AG04450 (cell line): ENCODE measurements around the gene ENTPD6. TPM values are rescaled to one million over a fixed set of nuclear protein-coding genes. Genes with fewer than 3 reads are reported as not detected.

Experiments used
- CTCF ChIA-PET: fragments of 300-600, 350-600 bp; formaldehyde crosslinking; extraction: SDS; loops from one replicate; lab custom pipeline; 2022; ENCODE audit warnings: antibody characterized with exemption, inconsistent platforms; lab: Charles Lee
- POLR2A ChIA-PET: fragments of 350-600 bp; formaldehyde crosslinking; extraction: SDS; loops from one replicate; lab custom pipeline; 2021; ENCODE audit warnings: antibody characterized with exemption, inconsistent platforms; lab: Yijun Ruan, JAX
- DNase-seq: peaks from one replicate; pipeline ENCODE4 v3.0.0-alpha.2; 2011; ENCODE audit warnings: low read depth, low spot score
- H3K27ac ChIP-seq: one replicate; pipeline ENCODE4 v1.5.1; 2012; ENCODE audit warnings: low read depth, low read length, control low read depth
- H3K27me3 ChIP-seq: one replicate; pipeline ENCODE4 v1.6.0; 2012; ENCODE audit warnings: low read length; ENCODE audit not compliant: control insufficient read depth, insufficient read depth
- H3K4me3 ChIP-seq: 2 replicates; pipeline ENCODE4 v1.5.1; 2011; ENCODE audit warnings: mild to moderate bottlenecking, low read depth, low read length, control low read depth
- H3K9me3 ChIP-seq: 2 replicates; pipeline ENCODE4 v1.5.1; 2012; ENCODE audit warnings: low read length; ENCODE audit not compliant: control insufficient read depth, insufficient read depth
- CTCF ChIP-seq: IDR thresholded peaks from 2 replicates; pipeline ENCODE4 v1.5.1; 2011; ENCODE audit warnings: low read depth, low read length, control low read depth, inconsistent platforms
- polyA plus RNA-seq: library from polyadenylated mRNA; depleted of rRNA; stranded (reverse); fragments of >200 nt; gene quantifications from 2 replicates; pipeline ENCODE4 v1.2.3, GENCODE V29; 2011

ENTPD6 gene
- polyA plus RNA-seq, 1 experiment: 39.9 TPM

DNA sequence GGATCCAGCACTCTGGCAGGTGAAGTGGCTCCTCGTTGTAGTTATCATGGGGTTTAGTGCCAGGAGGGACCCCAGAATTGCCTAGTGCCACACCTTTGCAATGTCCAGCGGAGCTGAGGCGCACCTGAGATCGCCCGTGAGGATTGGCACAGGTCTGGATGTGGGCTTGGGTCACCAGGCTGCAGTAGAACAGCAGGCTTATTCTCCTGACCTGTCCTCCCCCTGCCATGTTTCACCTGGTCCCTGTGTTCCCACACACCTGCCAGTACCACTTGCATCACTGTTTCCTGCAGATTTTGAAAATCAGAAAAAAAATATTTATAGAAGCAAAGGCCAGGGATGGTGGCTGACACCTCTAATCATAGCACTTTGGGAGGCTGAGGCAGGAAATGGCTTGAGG, 16.7 kb downstream of the ENTPD6 start:
- no peak overlapping the region for H3K4me3 ChIP-seq
- DNase-seq: no peak
- H3K9me3 ChIP-seq: no peaks in the 10 kb centered on the region
- POLR2A ChIA-PET: no interaction called here
- H3K27ac ChIP-seq: no peak overlapping the region
- no peak for TF ChIP-seq CTCF
- CTCF ChIA-PET: no interaction called here
- no peaks in the 10 kb centered on the region for H3K27me3 ChIP-seq

- POLR2A ChIA-PET: no interaction called here
- no peaks in the 10 kb centered on the region for H3K9me3 ChIP-seq
- no peak overlapping the region for H3K4me3 ChIP-seq
- TF ChIP-seq CTCF: no peak
- CTCF ChIA-PET: no interaction called here
- no peaks in the 10 kb centered on the region for H3K27me3 ChIP-seq
- no peak for DNase-seq
- H3K27ac ChIP-seq: no peak overlapping the region
Observed at GRCh38 chr20:25213566-25214425, 18.3 kb downstream of the ENTPD6 start.

- ChIA-PET POLR2A (no interaction called here), CTCF (no interaction called here)
- H3K27ac ChIP-seq: no peak overlapping the region
- H3K4me3 ChIP-seq: no peak overlapping the region
- no peaks in the 10 kb centered on the region for H3K9me3 ChIP-seq
- no peak for DNase-seq
- H3K27me3 ChIP-seq: no peaks in the 10 kb centered on the region
- no peak for TF ChIP-seq CTCF
Observed at GRCh38 chr20:25214426-25214790, 18.9 kb downstream of the ENTPD6 start.

GRCh38 chr20:25214819-25215218, 19.3 kb downstream of the ENTPD6 start:
- ChIA-PET CTCF (no interaction called here), POLR2A (no interaction called here)
- Histone ChIP-seq H3K4me3 (no peak overlapping the region), H3K27me3 (no peaks in the 10 kb centered on the region), H3K9me3 (no peaks in the 10 kb centered on the region), H3K27ac (no peak overlapping the region)
- no peak for TF ChIP-seq CTCF
- no peak for DNase-seq

DNA sequence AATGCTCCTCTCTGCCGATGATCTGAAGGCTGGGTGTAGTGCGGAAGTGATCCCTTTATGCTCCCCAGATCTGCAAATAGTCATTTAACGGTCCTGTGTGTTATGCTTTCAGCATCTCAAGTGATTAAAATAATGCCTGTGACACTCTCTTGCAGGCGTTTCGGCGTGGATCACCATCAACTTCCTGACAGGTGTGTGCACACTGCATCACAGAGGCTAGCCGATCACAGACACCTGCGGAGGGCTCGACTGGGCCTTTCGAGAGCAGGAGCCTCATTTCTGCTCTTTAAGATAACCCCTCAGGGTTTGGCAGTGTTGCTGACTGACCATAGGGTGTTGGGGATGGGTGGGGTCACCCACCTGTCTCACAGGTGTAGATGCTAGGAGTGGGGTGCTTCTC, 20.0 kb downstream of the ENTPD6 start:
- POLR2A ChIA-PET: no interaction called here
- Histone ChIP-seq H3K9me3 (no peaks in the 10 kb centered on the region; the same call in 1 of the 2 replicates), H3K27me3 (no peaks in the 10 kb centered on the region), H3K27ac (no peak overlapping the region), H3K4me3 (no peak overlapping the region)
- no peak for TF ChIP-seq CTCF
- DNase-seq: no peak
- CTCF ChIA-PET: no interaction called here
